H1 (cell line): ENCODE measurements around the gene JAM2. TPM values are rescaled to one million over a fixed set of nuclear protein-coding genes. Genes with fewer than 3 reads are reported as not detected.

Source experiments
- CTCF ChIA-PET: fragments of 300-600 bp; sonication (Branson Sonifier 250); formaldehyde crosslinking; loops from one replicate; lab custom pipeline; 2021; ENCODE audit not compliant: partially characterized antibody; lab: Charles Lee
- POLR2A ChIA-PET: fragments of 300-600 bp; sonication (Branson Sonifier 250); formaldehyde crosslinking; loops from one replicate; lab custom pipeline; 2021; ENCODE audit warnings: inconsistent platforms; ENCODE audit not compliant: partially characterized antibody; lab: Charles Lee
- DNase-seq, 2 experiments: peaks; one replicate each; pipeline versions ENCODE4 v3.0.0 to v3.0.0-alpha.2; 2010 to 2022; ENCODE audit warnings: low spot score in 2 of 2, low read depth in 1 of 2, mixed read lengths in 1 of 2
- FAIRE-seq: peaks from 2 replicates; lab custom pipeline; 2011; peaks lifted over from hg19 to GRCh38; lab: Jason Lieb, UNC
- H2AFZ ChIP-seq: 2 replicates; pipeline ENCODE4 v1.8.1; 2012; ENCODE audit warnings: low read length, inconsistent platforms
- H2AK5ac ChIP-seq: 2 replicates; pipeline ENCODE4 v1.6.1; 2013; ENCODE audit warnings: low read depth, low read length
- H2BK120ac ChIP-seq: replicated peaks from 2 replicates; pipeline ENCODE3; 2013; ENCODE audit warnings: low read depth, low read length, inconsistent platforms
- H2BK12ac ChIP-seq: 2 replicates; pipeline ENCODE4 v1.6.1; 2013; ENCODE audit warnings: low read depth, low read length
- H2BK15ac ChIP-seq: 2 replicates; pipeline ENCODE4 v1.6.1; 2013; ENCODE audit warnings: low read length
- H2BK20ac ChIP-seq: 2 replicates; pipeline ENCODE4 v1.6.1; 2013; ENCODE audit warnings: low read length
- H2BK5ac ChIP-seq: 2 replicates; pipeline ENCODE4 v1.6.1; 2013; ENCODE audit warnings: low read depth, low read length
- H3K14ac ChIP-seq: 2 replicates; pipeline ENCODE4 v1.6.1; 2013; ENCODE audit warnings: inconsistent platforms; ENCODE audit not compliant: insufficient read length
- H3K18ac ChIP-seq: 2 replicates; pipeline ENCODE4 v1.6.1; 2013; ENCODE audit warnings: low read length; ENCODE audit errors: extremely low read depth
- H3K23ac ChIP-seq: 2 replicates; pipeline ENCODE4 v1.6.1; 2013; ENCODE audit warnings: inconsistent platforms; ENCODE audit not compliant: insufficient read length
- H3K23me2 ChIP-seq: 2 replicates; pipeline ENCODE4 v1.6.1; 2013; ENCODE audit warnings: low read depth, low read length
- H3K27ac ChIP-seq: 2 replicates; pipeline ENCODE4 v1.6.1; 2011; ENCODE audit warnings: low read depth, low read length, inconsistent platforms
- H3K27me3 ChIP-seq, 4 experiments: replicated peaks in 1 of 4; 1 replicate in 1 of 4; 2 replicates in 3 of 4; pipeline versions ENCODE4 v1.6.1 to v1.8.1; 2011 to 2013; ENCODE audit warnings: low read length in 3 of 4, mild to moderate bottlenecking in 3 of 4, inconsistent platforms in 2 of 4, mixed read lengths in 2 of 4, moderate library complexity in 1 of 4; ENCODE audit not compliant: control insufficient read depth in 3 of 4, insufficient read depth in 3 of 4; ENCODE audit errors: extremely low read depth in 1 of 4
- H3K36me3 ChIP-seq, 4 experiments: 2 replicates each; pipeline versions ENCODE4 v1.6.1 to v1.8.1; 2011 to 2013; ENCODE audit warnings: mild to moderate bottlenecking in 4 of 4, low read length in 3 of 4, moderate library complexity in 2 of 4, control low read depth in 1 of 4, inconsistent platforms in 1 of 4; ENCODE audit not compliant: insufficient read depth in 4 of 4, control insufficient read depth in 2 of 4
- H3K4ac ChIP-seq: replicated peaks from 2 replicates; pipeline ENCODE3; 2013; ENCODE audit warnings: low read length, low read depth, mixed read lengths, inconsistent platforms; ENCODE audit not compliant: insufficient read length
- H3K4me1 ChIP-seq, 4 experiments: replicated peaks in 1 of 4; 1 replicate in 1 of 4; 2 replicates in 3 of 4; pipeline versions ENCODE4 v1.6.1 to v1.8.1; 2011 to 2013; ENCODE audit warnings: low read length in 3 of 4, inconsistent platforms in 2 of 4, mixed read lengths in 1 of 4; ENCODE audit not compliant: insufficient read depth in 4 of 4, control insufficient read depth in 3 of 4
- H3K4me2 ChIP-seq, 2 experiments: 2 replicates each; pipeline versions ENCODE4 v1.6.1 to v1.8.1; 2011 to 2013; ENCODE audit warnings: low read depth in 2 of 2, low read length in 2 of 2, control low read depth in 1 of 2, inconsistent platforms in 1 of 2, mild to moderate bottlenecking in 1 of 2; ENCODE audit not compliant: insufficient read depth in 1 of 2
- H3K4me3 ChIP-seq, 4 experiments: fragments of 200-600, 300-600 bp in 1 of 4; sonication (generic), shearing (Covaris generic), sonication (Bioruptor Twin) in 1 of 4; 2 replicates each; pipeline versions ENCODE4 v1.5.1 to v1.8.1; 2011 to 2016; ENCODE audit warnings: low read length in 4 of 4, low read depth in 3 of 4, control low read depth in 2 of 4, inconsistent platforms in 2 of 4, mild to moderate bottlenecking in 2 of 4, mixed read lengths in 1 of 4, moderate library complexity in 1 of 4; ENCODE audit not compliant: insufficient read depth in 2 of 4; ENCODE audit errors: extremely low read depth in 1 of 4
- H3K56ac ChIP-seq: replicated peaks from 2 replicates; pipeline ENCODE3; 2013; ENCODE audit warnings: low read depth, mild to moderate bottlenecking, mixed read lengths, low read length, inconsistent platforms; ENCODE audit not compliant: insufficient read length
- H3K79me1 ChIP-seq: 2 replicates; pipeline ENCODE4 v1.6.1; 2013; ENCODE audit warnings: low read depth, low read length, control low read depth
- H3K79me2 ChIP-seq, 2 experiments: 2 replicates each; pipeline versions ENCODE4 v1.6.1 to v1.8.1; 2012 to 2013; ENCODE audit warnings: low read length in 2 of 2, mild to moderate bottlenecking in 2 of 2, inconsistent platforms in 1 of 2; ENCODE audit not compliant: insufficient read depth in 2 of 2, control insufficient read depth in 1 of 2
- H3K9ac ChIP-seq, 4 experiments: replicated peaks in 1 of 4; 1 replicate in 1 of 4; 2 replicates in 3 of 4; pipeline versions ENCODE4 v1.6.1 to v1.8.1; 2011 to 2013; ENCODE audit warnings: low read depth in 3 of 4, low read length in 3 of 4, control low read depth in 2 of 4, mild to moderate bottlenecking in 2 of 4, moderate library complexity in 2 of 4, inconsistent platforms in 1 of 4; ENCODE audit errors: extremely low read depth in 1 of 4
- H3K9me3 ChIP-seq, 2 experiments: 2 replicates each; pipeline versions ENCODE4 v1.6.1 to v1.8.1; 2012 to 2013; ENCODE audit warnings: mild to moderate bottlenecking in 2 of 2, moderate library complexity in 2 of 2, control low read depth in 1 of 2, inconsistent platforms in 1 of 2, low read depth in 1 of 2, low read length in 1 of 2, mixed read lengths in 1 of 2; ENCODE audit not compliant: insufficient read depth in 2 of 2
- H4K20me1 ChIP-seq, 2 experiments: replicated peaks in 1 of 2; 2 replicates each; pipeline versions ENCODE3 to v1.8.1; 2011 to 2013; ENCODE audit warnings: inconsistent platforms in 2 of 2, low read length in 2 of 2, mild to moderate bottlenecking in 1 of 2; ENCODE audit not compliant: insufficient read depth in 2 of 2, control insufficient read depth in 1 of 2
- H4K5ac ChIP-seq: 2 replicates; pipeline ENCODE4 v1.6.1; 2013; ENCODE audit warnings: low read length, low read depth, mixed read lengths, inconsistent platforms; ENCODE audit not compliant: insufficient read length
- H4K8ac ChIP-seq: 2 replicates; pipeline ENCODE4 v1.8.0; 2013; ENCODE audit warnings: mild to moderate bottlenecking, moderate library complexity, low read length, inconsistent platforms; ENCODE audit not compliant: insufficient read depth; ENCODE audit errors: extremely low read depth
- H4K91ac ChIP-seq: replicated peaks from 2 replicates; pipeline ENCODE3; 2013; ENCODE audit warnings: low read length, mixed read lengths, inconsistent platforms; ENCODE audit not compliant: insufficient read length
- BACH1 ChIP-seq: IDR thresholded peaks from 2 replicates; pipeline ENCODE4 v1.6.1; 2012; ENCODE audit warnings: low read length, improper control_type of control experiment
- CHD1 ChIP-seq: IDR thresholded peaks from 2 replicates; pipeline ENCODE4 v1.6.1; 2012; ENCODE audit warnings: low read depth, low read length, improper control_type of control experiment
- CREB1 ChIP-seq: IDR thresholded peaks from 2 replicates; pipeline ENCODE4 v1.6.1; 2012; ENCODE audit warnings: inconsistent platforms
- EP300 ChIP-seq, 2 experiments: IDR thresholded peaks; 1 replicate in 1 of 2; 2 replicates in 1 of 2; pipeline ENCODE4 v1.6.1; 2011 to 2012; ENCODE audit warnings: low read depth in 2 of 2, low read length in 2 of 2, mild to moderate bottlenecking in 2 of 2, borderline replicate concordance in 1 of 2, inconsistent platforms in 1 of 2, moderate library complexity in 1 of 2
- EZH2 ChIP-seq: fragments of 200-600 bp; sonication (generic); IDR thresholded peaks from 2 replicates; pipeline ENCODE4 v1.7.1; 2012; ENCODE audit warnings: low read depth, mild to moderate bottlenecking, moderate library complexity, low read length, inconsistent platforms; ENCODE audit not compliant: severe bottlenecking
- JUND ChIP-seq: IDR thresholded peaks from 2 replicates; pipeline ENCODE4 v1.6.1; 2011; ENCODE audit warnings: mild to moderate bottlenecking, improper control_type of control experiment, low read length
- NANOG ChIP-seq: IDR thresholded peaks from 2 replicates; pipeline ENCODE4 v1.6.1; 2011; ENCODE audit warnings: low read length, low read depth, mild to moderate bottlenecking, inconsistent platforms; ENCODE audit not compliant: insufficient read depth, poor library complexity, severe bottlenecking
- RXRA ChIP-seq: IDR thresholded peaks from 2 replicates; pipeline ENCODE4 v1.6.1; 2011; ENCODE audit warnings: low read depth, mild to moderate bottlenecking, low read length, moderate library complexity; ENCODE audit not compliant: insufficient read depth
- SP1 ChIP-seq: IDR thresholded peaks from 2 replicates; pipeline ENCODE4 v1.6.1; 2011; ENCODE audit warnings: low read depth, low read length
- SUZ12 ChIP-seq: fragments of 200-600 bp; sonication (generic); IDR thresholded peaks from 2 replicates; pipeline ENCODE4 v1.6.1; 2012; ENCODE audit warnings: mild to moderate bottlenecking, inconsistent platforms, low read length, moderate library complexity, mixed read lengths
- ZNF274 ChIP-seq: IDR thresholded peaks from 2 replicates; pipeline ENCODE4 v1.7.0; 2012; ENCODE audit warnings: low read length, borderline replicate concordance; ENCODE audit errors: extremely low read depth
- WGBS, 2 experiments: shearing (Covaris generic) in 1 of 2; methylation state at CpG; one replicate each; pipeline versions ENCODE4 v1.1.6 to v1.1.7; 2013 to 2015; ENCODE audit warnings: low lambda C conversion rate in 2 of 2, mixed read lengths in 2 of 2, inconsistent platforms in 1 of 2, low coverage in 1 of 2, missing lambda C conversion rate in 1 of 2; ENCODE audit not compliant: insufficient replicate concordance in 2 of 2, insufficient coverage in 1 of 2, insufficient read length in 1 of 2; ENCODE audit errors: extremely low coverage in 1 of 2, missing lambda C conversion rate in 1 of 2; 5-methylcytosine and 5-hydroxymethylcytosine counted together
- polyA plus RNA-seq, 7 experiments: library from polyadenylated mRNA; depleted of rRNA in 3 of 7; stranded (reverse) in 5 of 7; unstranded in 2 of 7; fragments of >200 nt in 5 of 7; fragments of 200-250 nt in 2 of 7; gene quantifications; 1 replicate in 5 of 7; 2 replicates in 1 of 7; 4 replicates in 1 of 7; pipeline versions ENCODE4 v1.2.1 to v1.2.3, GENCODE V29; 2011 to 2013; ENCODE audit warnings: missing spikeins in 2 of 7, mixed read lengths in 2 of 7
- total RNA-seq: library from RNA; stranded (reverse); fragmentation: NEBNext Ultra II Directional; extraction: Animal tissue kit (Norgen Biotek cat#: 25700); gene quantifications from 2 replicates; pipeline ENCODE4 v1.2.1, GENCODE V29; 2021

Gene JAM2
- total and polyA plus RNA-seq, 2 of the 8 experiments (the other 6 are each of a cell fraction or from before 2014, with no cell fraction given), result 4.9 to 9.5 TPM

- peak overlapping the region; percentile 80 for H4K91ac ChIP-seq
- H2BK5ac ChIP-seq, result no peak overlapping the region; the same call in 1 of the 2 replicates
- H3K79me1 ChIP-seq, result no peaks in the 10 kb centered on the region; the same call in 1 of the 2 replicates
- no peak overlapping the region for H3K4ac ChIP-seq
- H4K8ac ChIP-seq, result peak overlapping the region; percentile 90; the same call in 1 of the 2 replicates
- no peak overlapping the region for H3K14ac ChIP-seq
- H3K18ac ChIP-seq, result peak overlapping the region; percentile 35
- H3K56ac ChIP-seq, result peak overlapping the region; percentile 0
- H3K36me3 ChIP-seq, result no peaks in the 10 kb centered on the region; a peak in 1 of 8 replicates
- peaks cover 8% of the 10 kb centered on the region for H3K23me2 ChIP-seq
- peak overlapping the region; percentile 97 for H2AFZ ChIP-seq
- peak overlapping the region; percentile 69 to 88 for H3K4me2 ChIP-seq
- no peak overlapping the region for H3K23ac ChIP-seq
- FAIRE-seq, result no peak
- no peak overlapping the region for H3K27ac ChIP-seq
- CTCF ChIA-PET, result interaction anchor here (0.6 to 1.7 kb wide), 5 partner anchors 29 to 1078 kb away, joined by 3 to 4 read pairs (median 3); no protein-coding TSS in a partner anchor
- H3K4me1 ChIP-seq, result peaks cover 0 to 3% (median under 1%) of the 10 kb centered on the region in 4 experiments; a peak in 3 of 7 replicates
- peak in 1 of 2 experiments; percentile 79 for DNase-seq
- H2BK12ac ChIP-seq, result peak overlapping the region; percentile 19; the same call in 1 of the 2 replicates
- H3K9ac ChIP-seq, result peak overlapping the region; percentile 6 to 62 (median 46); a peak in 6 of 7 replicates
- H4K5ac ChIP-seq, result peak overlapping the region; percentile 53
- H2AK5ac ChIP-seq, result no peak overlapping the region
- H2BK20ac ChIP-seq, result no peak overlapping the region
- H3K79me2 ChIP-seq, result no peaks in the 10 kb centered on the region
- H2BK15ac ChIP-seq, result no peak overlapping the region
- H3K9me3 ChIP-seq, result no peaks in the 10 kb centered on the region
- no peaks in the 10 kb centered on the region for H4K20me1 ChIP-seq
- WGBS, 2 experiments, result 0% methylated on average over 30 of the region's 40 CpGs; no CpG with 5 or more reads in 1 of the 2 experiments
- H3K4me3 ChIP-seq, result peak overlapping the region; percentile 50 to 84 (median 76)
- H2BK120ac ChIP-seq, result no peak overlapping the region
- POLR2A ChIA-PET, result interaction anchor here (0.6 to 1.2 kb wide), 2 partner anchors 23 to 219 kb away, joined by 3 read pairs; no protein-coding TSS in a partner anchor
- peaks cover 0 to 5% (median 2%) of the 10 kb centered on the region in 4 experiments; a peak in 3 of 7 replicates for H3K27me3 ChIP-seq
- TF ChIP-seq CHD1, result 0 out of 2 replicates have a peak, but pooled peaks have one; percentile 17
- TF ChIP-seq SP1, result no peak
- TF ChIP-seq BACH1, result no peak
- TF ChIP-seq SUZ12, result no peak
- TF ChIP-seq ZNF274, result no peak
- no peak for TF ChIP-seq EP300 (IDR thresholded peaks at IDR 0.05; ENCODE audit: borderline replicate concordance in 1 of 2, low read depth in 2 of 2, low read length in 2 of 2)
- TF ChIP-seq EZH2, result no peak
- TF ChIP-seq NANOG, result no peak
- TF ChIP-seq RXRA, result no peak
- no peak for TF ChIP-seq CREB1
- no peak for TF ChIP-seq JUND
Measured at GRCh38 chr21:25639551-25640201, 618 bp downstream of the JAM2 start.
